GM21576 (cell line): ENCODE data around the gene TSSK1B.
"Not testable (repeated sequence)": the region's sequence is repeated elsewhere in the genome, so short reads cannot be mapped to it uniquely, and the experiment has no call there.

Source experiments
- ATAC-seq: cut with Tn5 transposase; IDR thresholded peaks from one replicate; pipeline ENCODE4 v1.9.1; 2021; ENCODE audit warnings: mild to moderate bottlenecking, moderate library complexity; ENCODE audit not compliant: unreplicated experiment

Gene TSSK1B, protein sequence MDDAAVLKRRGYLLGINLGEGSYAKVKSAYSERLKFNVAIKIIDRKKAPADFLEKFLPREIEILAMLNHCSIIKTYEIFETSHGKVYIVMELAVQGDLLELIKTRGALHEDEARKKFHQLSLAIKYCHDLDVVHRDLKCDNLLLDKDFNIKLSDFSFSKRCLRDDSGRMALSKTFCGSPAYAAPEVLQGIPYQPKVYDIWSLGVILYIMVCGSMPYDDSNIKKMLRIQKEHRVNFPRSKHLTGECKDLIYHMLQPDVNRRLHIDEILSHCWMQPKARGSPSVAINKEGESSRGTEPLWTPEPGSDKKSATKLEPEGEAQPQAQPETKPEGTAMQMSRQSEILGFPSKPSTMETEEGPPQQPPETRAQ

DNA sequence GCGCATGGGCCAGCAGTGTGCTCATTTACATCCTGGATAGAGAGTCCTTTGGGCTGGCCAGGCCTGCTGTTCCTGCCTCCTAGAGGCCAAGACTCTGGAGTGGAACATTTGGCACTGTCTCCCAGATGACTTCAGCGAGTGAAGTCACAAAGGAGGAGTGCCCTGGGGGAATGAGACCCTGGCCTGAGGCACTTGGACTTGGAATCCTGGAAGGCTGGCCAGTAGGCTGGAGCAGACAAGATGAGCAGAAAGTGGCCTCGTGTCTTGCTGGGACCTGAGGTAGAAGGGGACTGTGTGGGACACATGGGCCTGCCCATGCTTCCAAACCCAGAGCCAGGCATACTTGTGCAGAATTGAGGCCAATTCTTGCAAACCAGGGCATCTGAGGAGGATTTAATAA lies at the start of gene TSSK1B:
TSS of gene TSSK1B (minus strand) at position 101 of the 400 bp plus-strand sequence. CDS start 150 bp downstream, outside the sequence.
- no peak for ATAC-seq

DNA sequence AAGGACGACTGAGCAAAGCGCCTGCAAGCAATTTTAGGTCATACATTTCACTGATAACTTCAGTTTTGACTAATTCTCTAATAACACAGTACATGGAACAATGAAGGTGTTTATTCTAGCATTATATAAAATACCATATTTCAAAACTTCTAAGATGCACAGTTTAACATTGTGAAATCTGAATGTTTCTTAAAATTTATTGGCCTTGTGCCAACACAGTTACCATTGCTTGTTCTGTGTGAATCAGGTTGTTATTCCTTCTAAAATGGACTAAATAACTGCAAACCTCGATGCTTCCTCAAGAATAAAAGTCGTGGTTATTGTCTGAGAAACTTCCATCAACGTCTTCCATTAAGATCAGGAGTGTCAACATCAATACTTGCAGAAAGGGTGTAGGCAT lies 45.5 kb upstream of the TSSK1B start:
- ATAC-seq: no peak

DNA sequence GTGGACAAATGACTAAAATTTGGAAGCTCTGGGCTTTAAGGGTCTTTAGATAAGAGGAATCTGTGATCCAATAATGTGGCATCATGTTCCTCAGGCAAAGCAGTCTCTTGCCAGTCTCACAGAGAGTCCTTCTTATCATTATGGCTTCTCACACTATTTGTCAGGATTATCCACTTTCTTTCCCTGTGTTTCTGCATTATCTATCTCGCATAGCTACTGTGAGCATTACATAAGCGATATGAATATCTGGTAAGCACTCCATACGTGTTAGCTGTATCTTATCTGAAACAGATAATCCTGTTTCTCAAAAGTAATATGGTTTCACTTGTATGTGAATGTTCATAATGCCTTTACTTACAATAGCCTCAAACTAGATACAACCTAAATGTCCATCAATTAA lies 43.9 kb upstream of the TSSK1B start:
- no peak for ATAC-seq

DNA sequence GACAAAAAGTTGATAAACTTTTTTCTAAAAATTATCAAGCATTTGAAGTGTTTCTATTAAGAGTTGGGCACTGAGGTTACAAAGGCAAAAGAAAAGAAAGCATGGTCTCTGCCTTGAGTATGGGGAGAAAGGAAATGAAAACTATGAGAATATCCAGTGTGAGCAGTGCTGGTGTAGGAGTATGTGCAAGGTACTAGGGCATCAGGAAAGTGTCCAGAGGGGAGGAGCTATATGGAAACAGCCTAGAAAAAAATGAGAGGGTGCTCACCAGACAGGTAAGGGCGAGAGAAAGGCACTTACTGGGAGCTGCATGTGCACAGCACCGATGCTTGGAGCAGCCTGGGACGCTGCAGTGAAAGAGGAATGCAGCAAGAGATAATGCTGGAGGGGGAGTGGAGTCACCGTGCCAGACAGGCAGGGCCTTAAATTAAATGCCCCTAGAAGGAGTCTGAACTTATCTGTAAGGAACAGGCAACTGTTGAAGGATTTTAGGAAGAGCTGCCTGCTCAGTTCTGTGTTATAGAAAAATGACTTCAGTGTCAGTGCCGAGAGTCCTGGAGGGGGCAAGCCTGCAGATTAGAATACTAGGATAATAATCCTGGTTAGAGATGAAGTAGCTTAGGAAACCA lies 39.4 kb upstream of the TSSK1B start:
- ATAC-seq: no peak

DNA sequence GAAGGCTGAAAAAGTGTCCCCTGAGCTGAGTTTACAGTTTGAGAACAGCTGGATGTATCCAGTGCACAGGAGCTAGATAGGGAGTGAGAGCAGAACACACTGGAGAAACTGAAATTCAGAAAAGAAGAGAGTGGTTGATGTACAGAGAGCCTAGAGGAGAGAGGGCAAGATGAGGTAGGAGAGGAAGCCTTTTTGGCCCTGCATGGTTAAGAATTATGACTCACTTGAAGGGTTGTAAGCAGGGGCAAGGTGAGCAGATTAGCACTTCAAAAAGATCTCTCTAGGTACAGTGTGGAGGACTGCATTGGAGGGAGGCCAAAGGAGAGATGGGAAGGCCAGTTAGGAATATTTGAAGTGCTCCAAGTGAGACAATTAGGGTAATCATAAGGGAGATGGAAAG lies 28.2 kb upstream of the TSSK1B start:
- no peak for ATAC-seq

DNA sequence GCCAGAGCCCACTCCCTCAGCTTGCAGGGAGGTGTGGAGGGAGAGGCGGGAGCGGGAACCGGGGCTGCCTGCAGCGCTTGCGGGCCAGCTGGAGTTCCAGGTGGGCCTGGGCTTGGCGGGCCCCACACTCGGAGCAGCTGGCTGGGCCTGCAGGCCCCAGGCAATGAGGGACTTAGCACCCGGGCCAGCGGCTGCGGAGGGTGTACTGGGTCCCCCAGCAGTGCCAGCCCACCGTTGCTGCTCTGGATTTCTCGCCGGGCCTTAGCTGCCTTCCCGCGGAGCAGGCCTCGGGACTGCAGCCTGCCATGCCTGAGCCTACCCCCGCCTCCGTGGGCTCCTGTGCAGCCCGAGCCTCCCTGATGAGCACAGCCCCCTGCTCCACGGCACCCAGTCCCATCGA lies 22.3 kb upstream of the TSSK1B start:
- not testable (repeated sequence) for ATAC-seq

DNA sequence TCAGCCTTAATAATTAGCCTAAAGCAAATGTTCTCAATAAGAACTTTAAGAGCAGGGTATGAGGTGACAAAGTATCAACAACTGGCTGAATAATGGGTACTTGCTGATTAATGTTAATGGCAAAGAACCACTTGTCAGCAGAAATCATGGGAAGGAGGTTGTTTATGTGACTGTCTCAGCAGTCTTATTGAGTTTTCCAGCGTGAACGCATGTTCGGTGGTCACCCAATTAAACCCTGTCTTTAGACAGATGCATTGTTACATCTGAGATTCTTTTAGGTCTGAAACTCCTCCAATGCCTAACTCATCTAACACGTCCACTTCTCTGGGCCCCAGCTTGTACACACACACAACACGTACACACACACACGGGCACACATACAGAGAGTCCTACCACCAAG lies 18.2 kb upstream of the TSSK1B start:
- no peak for ATAC-seq

DNA sequence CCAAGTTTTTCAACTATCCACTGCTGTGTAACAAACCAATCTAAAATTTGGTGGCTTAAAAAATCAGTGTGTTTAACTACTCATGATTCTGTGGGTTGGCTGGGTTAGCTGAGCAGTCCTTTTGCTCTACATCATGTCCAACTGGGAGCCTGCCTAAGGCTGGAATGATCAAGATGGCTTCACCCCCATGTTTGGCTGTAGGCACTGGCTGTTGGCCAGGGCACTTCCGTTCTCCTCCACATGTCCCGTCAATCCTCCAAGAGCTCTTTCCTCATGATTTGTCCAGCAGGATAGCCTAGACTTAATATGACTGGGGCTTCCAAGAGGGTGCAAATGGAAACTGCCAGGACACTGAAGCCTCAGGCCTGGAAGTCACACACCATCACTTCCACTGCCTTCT lies 17.0 kb upstream of the TSSK1B start:
- no peak for ATAC-seq

DNA sequence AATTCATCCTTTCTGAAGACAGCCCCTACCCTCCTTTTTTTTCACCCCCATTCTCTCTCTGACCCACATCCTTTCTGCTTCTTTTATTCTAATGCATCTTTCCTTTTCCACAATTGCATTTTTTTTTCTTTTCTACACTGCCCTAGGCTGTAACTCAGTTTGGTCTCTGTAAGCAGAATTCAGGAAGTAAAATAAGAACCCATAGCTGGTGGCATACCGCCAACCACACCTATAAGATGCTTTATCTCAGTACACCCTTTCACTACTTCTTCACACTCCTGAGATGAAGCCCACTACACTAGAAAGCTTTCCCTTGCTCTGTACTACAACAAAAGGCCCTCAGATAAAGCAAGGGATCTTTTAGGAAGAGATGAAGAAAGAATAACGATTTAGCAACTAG lies 16.1 kb upstream of the TSSK1B start:
- no peak for ATAC-seq

DNA sequence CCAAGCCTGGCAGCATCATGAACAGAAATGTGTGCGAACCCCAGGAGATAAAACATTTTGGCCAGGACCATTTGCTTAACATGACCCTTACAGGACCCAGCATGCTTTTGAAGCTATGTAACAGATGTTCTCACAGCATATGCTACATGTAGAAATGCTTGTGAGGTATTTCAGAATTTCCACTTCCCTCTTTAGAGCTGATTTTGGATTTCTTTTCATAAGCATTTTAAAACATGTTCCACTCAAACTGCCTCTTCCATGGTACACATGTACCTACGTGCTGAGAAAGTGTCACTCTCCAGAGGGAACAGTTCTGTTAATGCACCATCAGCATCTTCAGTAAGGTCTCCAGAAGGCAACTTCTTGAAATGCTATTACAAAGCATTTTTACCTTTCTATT lies 15.7 kb upstream of the TSSK1B start:
- ATAC-seq: no peak

DNA sequence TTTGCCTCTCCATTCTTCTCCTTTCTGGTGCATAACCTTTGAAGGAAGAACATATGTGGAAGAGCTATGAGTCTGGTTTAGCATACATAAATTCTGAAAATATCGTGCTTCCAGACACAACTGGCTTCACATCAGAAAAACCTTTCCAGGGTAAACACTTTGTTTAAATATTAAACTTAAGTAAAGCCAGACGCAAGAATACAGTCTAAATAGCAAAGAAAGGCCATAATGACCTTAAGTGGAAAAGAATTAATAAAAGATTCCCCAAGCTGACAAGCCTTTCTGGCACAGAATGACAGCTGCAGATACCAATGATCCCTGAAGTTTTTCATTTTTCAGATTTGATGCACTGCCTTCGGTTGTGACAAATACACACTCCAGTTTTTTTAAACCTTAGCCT lies 13.5 kb upstream of the TSSK1B start:
- no peak for ATAC-seq

DNA sequence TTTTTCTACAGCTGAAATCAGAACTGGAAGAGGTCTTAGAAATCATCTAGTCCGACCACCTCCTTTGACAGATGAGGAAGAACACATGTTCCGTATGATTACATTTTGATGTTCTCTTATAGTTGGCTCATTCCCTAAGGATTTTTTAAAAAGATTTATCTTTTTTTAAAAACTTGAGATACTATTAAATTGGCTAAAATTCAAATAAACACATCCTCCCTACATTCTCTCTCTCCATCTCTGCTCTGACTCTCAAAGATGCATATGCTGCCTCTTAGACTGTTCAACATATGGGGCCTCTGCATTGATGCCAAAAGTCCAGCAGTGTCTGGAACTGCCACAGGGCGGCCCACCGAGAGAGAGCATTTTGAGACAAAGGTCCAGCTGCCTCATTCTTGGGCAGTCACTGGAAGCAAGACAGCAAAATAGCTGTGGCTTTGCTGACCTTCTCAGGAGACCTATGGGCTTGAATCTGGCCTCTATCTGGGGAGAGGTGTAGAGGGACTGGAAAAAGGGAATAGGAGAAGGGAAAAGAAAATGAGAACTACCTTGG lies 12.8 kb upstream of the TSSK1B start:
- no peak for ATAC-seq

DNA sequence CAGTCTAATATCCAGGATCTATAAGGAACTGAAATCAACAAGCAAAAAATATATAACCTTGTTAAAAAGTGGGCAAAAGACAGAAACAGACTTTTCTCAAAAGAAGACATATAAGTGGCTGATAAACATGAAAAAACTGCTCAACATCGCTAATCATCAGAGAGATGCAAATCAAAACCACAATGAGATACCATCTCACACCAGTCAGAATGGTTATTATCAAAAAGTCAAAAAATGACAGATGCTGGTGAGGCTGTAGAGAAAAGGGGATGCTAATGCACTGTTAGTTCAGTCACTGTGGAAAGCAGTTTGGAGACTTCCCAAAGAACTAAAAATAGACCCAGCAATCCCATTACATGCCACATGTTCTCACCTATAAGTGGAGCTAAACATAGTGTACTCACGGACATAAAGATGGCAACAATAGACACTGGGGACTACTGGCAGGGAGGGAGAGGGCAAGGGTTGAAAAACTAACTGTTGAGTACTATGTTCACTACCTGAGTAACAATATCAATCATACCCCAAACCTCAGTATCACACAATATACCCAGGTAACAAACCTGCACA lies 11.7 kb upstream of the TSSK1B start:
- no peak for ATAC-seq

DNA sequence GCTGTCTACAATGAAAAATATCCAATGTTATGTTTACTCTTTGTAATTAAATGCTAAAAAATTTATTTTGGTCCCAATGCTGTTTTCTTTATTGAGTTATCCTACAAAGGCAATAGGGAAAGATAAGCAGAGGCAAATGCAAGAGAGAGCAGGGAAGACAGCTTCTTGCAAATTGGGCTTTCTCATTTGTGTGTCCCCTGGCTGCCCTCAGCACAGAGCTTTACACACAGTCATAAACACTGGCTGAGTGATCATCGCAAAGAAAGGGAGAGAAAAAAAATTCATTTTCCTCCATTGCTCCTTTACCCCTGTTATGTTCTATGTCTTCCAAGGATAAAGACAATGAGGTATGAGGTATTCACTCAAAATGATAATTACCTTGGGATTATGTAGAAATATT lies 2.3 kb upstream of the TSSK1B start:
- no peak for ATAC-seq

DNA sequence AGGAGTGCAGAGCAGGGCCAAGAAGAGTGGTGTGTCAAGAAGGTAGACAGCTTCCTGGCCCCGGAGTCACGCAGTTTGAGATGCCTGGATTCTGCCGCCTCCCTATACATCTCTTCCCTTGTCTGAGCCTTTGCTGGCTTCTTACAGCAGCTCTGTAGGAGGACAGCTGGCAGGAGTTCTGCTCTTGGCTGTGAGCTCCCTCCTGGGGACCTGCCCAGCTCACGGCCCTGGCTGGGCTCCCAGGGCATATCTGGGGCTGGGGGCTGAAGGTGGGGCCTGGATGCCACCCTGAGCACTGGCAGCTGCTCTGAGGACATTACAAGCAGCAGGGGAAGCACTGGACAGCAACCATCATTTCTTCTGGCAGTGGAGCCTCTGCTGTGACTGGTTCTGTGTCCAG lies 786 bp upstream of the TSSK1B start:
- ATAC-seq: no peak

DNA sequence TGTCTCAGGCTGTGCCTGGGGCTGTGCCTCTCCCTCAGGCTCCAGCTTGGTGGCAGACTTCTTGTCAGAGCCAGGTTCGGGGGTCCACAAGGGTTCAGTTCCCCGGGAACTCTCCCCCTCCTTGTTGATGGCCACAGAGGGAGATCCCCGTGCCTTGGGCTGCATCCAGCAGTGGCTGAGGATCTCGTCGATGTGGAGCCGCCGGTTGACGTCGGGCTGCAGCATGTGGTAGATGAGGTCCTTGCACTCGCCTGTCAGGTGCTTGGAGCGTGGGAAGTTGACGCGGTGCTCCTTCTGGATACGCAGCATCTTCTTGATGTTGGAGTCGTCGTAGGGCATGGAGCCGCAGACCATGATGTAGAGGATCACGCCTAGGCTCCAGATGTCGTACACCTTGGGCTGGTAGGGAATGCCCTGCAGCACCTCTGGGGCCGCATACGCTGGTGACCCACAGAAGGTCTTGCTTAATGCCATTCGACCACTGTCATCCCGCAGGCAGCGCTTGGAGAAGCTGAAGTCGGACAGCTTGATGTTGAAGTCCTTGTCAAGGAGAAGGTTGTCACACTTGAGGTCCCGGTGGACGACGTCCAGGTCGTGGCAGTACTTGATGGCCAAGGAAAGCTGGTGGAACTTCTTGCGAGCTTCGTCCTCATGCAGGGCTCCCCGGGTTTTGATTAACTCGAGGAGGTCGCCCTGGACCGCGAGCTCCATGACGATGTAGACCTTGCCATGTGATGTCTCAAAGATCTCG lies 752 bp downstream of the TSSK1B start:
- ATAC-seq: no peak

DNA sequence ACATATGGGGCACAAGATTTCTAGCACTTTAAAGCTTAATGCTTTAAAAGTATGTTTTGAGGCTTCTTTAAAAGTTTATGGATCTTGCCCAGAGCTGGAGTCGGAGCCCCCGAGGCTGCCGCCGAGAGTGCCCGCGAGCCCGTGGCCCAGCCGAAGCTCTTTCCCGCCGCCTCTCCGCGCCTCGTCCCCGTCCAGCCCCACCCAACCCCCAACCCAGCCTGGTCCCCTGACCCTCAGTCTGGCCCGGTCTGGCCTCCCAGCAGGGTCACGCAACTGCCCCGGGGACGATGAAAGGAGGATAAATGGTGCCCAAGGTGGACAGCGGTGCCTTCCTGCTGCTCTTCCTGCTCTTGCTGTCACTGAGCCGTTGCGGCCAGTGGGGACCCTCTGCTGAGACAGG lies 1.7 kb downstream of the TSSK1B start:
- no peak for ATAC-seq

DNA sequence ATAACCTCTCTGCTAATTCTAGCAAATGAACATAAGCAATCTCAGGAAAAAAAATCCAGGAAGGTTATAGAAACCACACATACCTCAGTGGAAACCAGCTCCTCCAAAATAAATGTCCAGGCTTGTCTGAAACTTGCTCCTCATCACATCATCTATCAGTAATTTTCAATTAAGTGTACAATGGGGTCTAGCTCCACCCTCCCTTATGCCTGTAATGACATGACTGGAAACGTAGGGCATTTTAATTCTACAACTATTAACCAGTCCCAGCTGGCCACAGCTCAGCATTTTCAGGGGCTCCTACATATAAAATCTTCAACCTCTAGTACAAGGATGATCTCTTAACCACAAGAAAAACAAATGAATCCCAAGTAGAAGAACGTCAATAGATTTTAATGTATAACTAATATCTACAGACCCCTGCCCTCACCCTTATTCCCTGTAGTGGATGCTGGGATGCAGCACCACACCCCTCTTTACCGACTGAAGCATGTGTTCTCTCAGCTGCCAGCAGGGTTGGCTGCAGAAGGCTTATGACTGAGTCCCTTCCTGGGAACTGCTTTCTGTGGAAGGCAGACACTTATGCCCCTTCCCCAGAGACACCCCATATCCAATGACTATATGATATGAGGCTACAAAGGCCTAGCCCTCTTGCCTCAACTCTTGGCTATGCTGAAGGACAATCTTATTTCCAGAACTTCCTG lies 6.8 kb downstream of the TSSK1B start:
- no peak for ATAC-seq

DNA sequence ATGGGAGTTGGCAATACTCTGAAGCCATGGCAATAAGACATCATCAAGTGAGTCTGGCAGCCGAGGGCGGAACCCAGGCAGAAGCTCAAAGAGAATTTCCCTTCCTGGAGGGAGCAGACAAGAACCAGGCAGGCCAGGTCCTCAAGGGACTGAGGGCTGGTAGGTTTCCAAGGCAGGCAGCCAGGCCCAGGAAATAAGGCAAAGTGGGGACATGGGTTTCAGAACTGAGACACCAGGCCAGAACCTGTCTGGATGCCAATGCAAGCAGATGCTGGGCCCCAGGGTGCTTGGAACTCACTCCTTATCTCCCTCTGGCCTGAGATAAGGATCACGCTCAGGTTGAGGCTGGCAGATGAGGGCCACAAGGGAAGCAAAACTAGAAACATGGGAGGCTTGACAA lies 8.9 kb downstream of the TSSK1B start:
- ATAC-seq: no peak

DNA sequence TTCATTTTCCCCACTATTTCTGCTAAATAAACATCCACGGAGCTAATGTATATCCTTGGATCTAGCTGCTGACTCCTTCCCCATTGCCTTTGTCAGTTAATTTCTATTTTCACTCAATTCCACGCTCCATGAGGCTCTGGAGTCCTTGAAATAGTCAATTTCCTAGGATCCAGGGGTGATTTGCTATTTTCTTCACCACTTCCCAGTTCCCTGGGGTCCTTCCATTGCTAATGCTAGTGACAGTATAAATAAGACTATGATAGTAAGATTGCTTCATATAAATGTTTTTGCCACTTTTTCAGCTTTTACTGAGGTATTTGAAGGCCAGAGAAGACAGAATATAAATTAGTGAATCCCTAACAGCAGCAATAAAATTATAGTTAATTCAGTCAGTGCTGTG lies 13.1 kb downstream of the TSSK1B start:
- no peak for ATAC-seq

DNA sequence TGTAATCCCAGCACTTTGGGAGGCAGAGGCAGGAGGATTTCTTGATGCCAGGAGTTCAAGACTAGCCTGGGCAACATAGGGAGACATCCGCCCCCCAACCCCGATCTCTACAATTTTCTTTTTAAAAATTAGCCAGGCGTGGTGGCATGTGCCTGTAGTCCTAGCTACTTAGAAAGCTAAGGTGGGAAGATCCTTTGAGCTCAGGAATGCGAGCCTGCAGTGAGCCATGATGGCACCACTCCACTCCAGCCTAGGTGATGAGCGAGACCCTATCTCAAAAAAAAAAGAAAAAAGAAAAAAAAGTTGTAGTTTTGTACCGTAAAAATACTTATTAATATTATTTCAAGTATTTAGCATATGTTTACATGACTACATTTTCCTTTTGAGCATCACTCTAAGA lies 29.3 kb downstream of the TSSK1B start:
- no peak for ATAC-seq
